NB4 (cell line): ENCODE results near the gene EDIL3.
A peak's percentile ranks its signal among the peaks of the same experiment; 100 is the strongest.

Experiments
- DNase-seq: peaks from one replicate; pipeline ENCODE4 v3.0.0; 2010; ENCODE audit warnings: low read depth
- H3K4me3 ChIP-seq: one replicate; pipeline ENCODE4 v1.5.1; 2011; ENCODE audit warnings: mild to moderate bottlenecking, low read depth, low read length, moderate library complexity
- CTCF ChIP-seq: IDR thresholded peaks from one replicate; pipeline ENCODE4 v1.5.1; 2012; ENCODE audit warnings: low read depth, low read length
- MAX ChIP-seq: IDR thresholded peaks from 2 replicates; pipeline ENCODE4 v1.6.1; 2011; ENCODE audit warnings: low read depth, low read length
- MYC ChIP-seq: IDR thresholded peaks from 2 replicates; pipeline ENCODE4 v1.6.1; 2011; ENCODE audit warnings: low read depth, low read length
- POLR2A ChIP-seq: IDR thresholded peaks from 2 replicates; pipeline ENCODE4 v1.6.1; 2011; ENCODE audit warnings: mild to moderate bottlenecking; ENCODE audit not compliant: insufficient read length; ENCODE audit errors: extremely low read depth

EDIL3 gene

GRCh38 chr5:84213212-84213611, 171.5 kb downstream of the EDIL3 start:
- H3K4me3 ChIP-seq, result no peak overlapping the region
- no peak for DNase-seq
- TF ChIP-seq POLR2A, result no peak
- no peak for TF ChIP-seq MYC
- no peak for TF ChIP-seq MAX
- no peak for TF ChIP-seq CTCF

GRCh38 chr5:84204772-84205171, 179.9 kb downstream of the EDIL3 start:
- no peak for TF ChIP-seq POLR2A
- no peak for DNase-seq
- no peak overlapping the region for H3K4me3 ChIP-seq

- no peak overlapping the region for H3K4me3 ChIP-seq
- TF ChIP-seq MAX (no peak), POLR2A (no peak)
- DNase-seq, result no peak
Measured at GRCh38 chr5:84202136-84202535, 182.5 kb downstream of the EDIL3 start.

GRCh38 chr5:84197538-84197937, 187.1 kb downstream of the EDIL3 start:
- H3K4me3 ChIP-seq, result no peak overlapping the region
- TF ChIP-seq POLR2A (no peak), CTCF (no peak), MYC (no peak), MAX (no peak)
- DNase-seq, result no peak

- H3K4me3 ChIP-seq, result no peak overlapping the region
- no peak for DNase-seq
- TF ChIP-seq MYC, result no peak
- TF ChIP-seq POLR2A, result no peak
- TF ChIP-seq CTCF, result no peak
- TF ChIP-seq MAX, result no peak
Measured at GRCh38 chr5:84191281-84191680, 193.4 kb downstream of the EDIL3 start.

GRCh38 chr5:84184857-84185256, 199.8 kb downstream of the EDIL3 start:
- H3K4me3 ChIP-seq, result no peak overlapping the region
- no peak for DNase-seq
- no peak for TF ChIP-seq MAX

GRCh38 chr5:84181093-84181492, 203.6 kb downstream of the EDIL3 start:
- no peak overlapping the region for H3K4me3 ChIP-seq
- no peak for TF ChIP-seq POLR2A
- no peak for TF ChIP-seq CTCF
- no peak for TF ChIP-seq MAX
- no peak for TF ChIP-seq MYC
- peak; percentile 1 for DNase-seq
